ENCODE results near the gene CASZ1.

CASZ1 gene

GRCh38 chr1:10773851-10774614, 22.4 kb downstream of the CASZ1 start:
- no peak for DNase-seq

GRCh38 chr1:10773376-10773775, 23.1 kb downstream of the CASZ1 start:
- no peak for DNase-seq

- no peak for DNase-seq
Observed at GRCh38 chr1:10772711-10773110, 23.7 kb downstream of the CASZ1 start.

GRCh38 chr1:10771789-10772188, 24.7 kb downstream of the CASZ1 start:
- no peak for DNase-seq

- DNase-seq = no peak
Observed at GRCh38 chr1:10768552-10768951, 27.9 kb downstream of the CASZ1 start.

- DNase-seq = no peak
Observed at GRCh38 chr1:10767282-10767681, 29.2 kb downstream of the CASZ1 start.

GRCh38 chr1:10765734-10766478, 30.5 kb downstream of the CASZ1 start:
- no peak for DNase-seq

GRCh38 chr1:10765304-10765703, 31.1 kb downstream of the CASZ1 start:
- DNase-seq = no peak

GRCh38 chr1:10764296-10764798, 32.1 kb downstream of the CASZ1 start:
- no peak for DNase-seq

GRCh38 chr1:10762875-10763274, 33.6 kb downstream of the CASZ1 start:
- DNase-seq = no peak

- DNase-seq = no peak
Observed at GRCh38 chr1:10762153-10762523, 34.3 kb downstream of the CASZ1 start.

GRCh38 chr1:10761503-10762152, 34.8 kb downstream of the CASZ1 start:
- no peak for DNase-seq

GRCh38 chr1:10760566-10761502, 35.6 kb downstream of the CASZ1 start:
- DNase-seq = no peak

- no peak for DNase-seq
Observed at GRCh38 chr1:10759413-10760200, 36.8 kb downstream of the CASZ1 start.

- no peak for DNase-seq
Observed at GRCh38 chr1:10756842-10757241, 39.6 kb downstream of the CASZ1 start.

- DNase-seq = peak; percentile 49
Observed at GRCh38 chr1:10755970-10756521, 40.4 kb downstream of the CASZ1 start.

- DNase-seq = no peak
Observed at GRCh38 chr1:10754568-10755329, 41.7 kb downstream of the CASZ1 start.

- no peak for DNase-seq
Observed at GRCh38 chr1:10753299-10753698, 43.1 kb downstream of the CASZ1 start.

GRCh38 chr1:10751561-10752085, 44.8 kb downstream of the CASZ1 start:
- no peak for DNase-seq

GRCh38 chr1:10751160-10751559, 45.3 kb downstream of the CASZ1 start:
- DNase-seq = no peak

Measured in activated gamma-delta T cell treated with Interleukin-2 at 50 U/mL for 16 hours (primary cell).